Neural cell (in vitro differentiated cells): ENCODE results near the gene TRAM2. TPM values are rescaled to one million over a fixed set of nuclear protein-coding genes. Genes with fewer than 3 reads are reported as not detected.

Experiments
- H2AFZ ChIP-seq: fragments of 200-600, 300-800 bp; sonication (generic), shearing (Covaris generic); 2 replicates; pipeline ENCODE4 v1.6.0; 2014; ENCODE audit warnings: low read depth, mild to moderate bottlenecking, antibody characterized with exemption, low read length, moderate library complexity
- H3F3A ChIP-seq: fragments of 200-600 bp; shearing (Covaris generic); 2 replicates; pipeline ENCODE4 v1.6.1; 2016; ENCODE audit warnings: mild to moderate bottlenecking, moderate library complexity, mixed read lengths, antibody characterized with exemption, low read length; ENCODE audit not compliant: insufficient read depth, poor library complexity, severe bottlenecking
- H3K27ac ChIP-seq: fragments of 200-600, 300-800 bp; sonication (generic), shearing (Covaris generic); 2 replicates; pipeline ENCODE4 v1.5.1; 2014; ENCODE audit warnings: mild to moderate bottlenecking, low read length, moderate library complexity
- H3K27me3 ChIP-seq: fragments of 300-800, 200-600 bp; sonication (generic), shearing (Covaris generic); 2 replicates; pipeline ENCODE4 v1.6.0; 2014; ENCODE audit warnings: mild to moderate bottlenecking, low read depth, low read length, moderate library complexity; ENCODE audit not compliant: insufficient read depth
- H3K36me3 ChIP-seq: fragments of 300-800, 200-600 bp; sonication (generic), shearing (Covaris generic); 2 replicates; pipeline ENCODE4 v1.5.1; 2014; ENCODE audit warnings: mild to moderate bottlenecking, antibody characterized with exemption, low read length, moderate library complexity; ENCODE audit not compliant: insufficient read depth
- H3K4me2 ChIP-seq: fragments of 300-800, 200-600 bp; sonication (generic), shearing (Covaris generic); 2 replicates; pipeline ENCODE4 v1.6.0; 2014; ENCODE audit warnings: mild to moderate bottlenecking, low read length
- H3K4me3 ChIP-seq: fragments of 300-800, 200-600 bp; sonication (generic), shearing (Covaris generic); 2 replicates; pipeline ENCODE4 v1.5.1; 2014; ENCODE audit warnings: mild to moderate bottlenecking, low read length, moderate library complexity
- H3K79me2 ChIP-seq: fragments of 200-600 bp; shearing (Covaris generic); replicated peaks from 2 replicates; pipeline ENCODE4 v1.6.0; 2014; ENCODE audit warnings: mild to moderate bottlenecking, low read length, moderate library complexity; ENCODE audit not compliant: insufficient read depth
- H3K9ac ChIP-seq: fragments of 300-800, 200-600 bp; sonication (generic), shearing (Covaris generic); 2 replicates; pipeline ENCODE4 v1.6.1; 2016; ENCODE audit warnings: mild to moderate bottlenecking, low read length, mixed read lengths
- H3K9me2 ChIP-seq: fragments of 200-600 bp; shearing (Covaris generic); 2 replicates; pipeline ENCODE4 v1.6.1; 2016; ENCODE audit warnings: mild to moderate bottlenecking, low read length, mixed read lengths; ENCODE audit not compliant: insufficient read depth
- H3K9me3 ChIP-seq: fragments of 200-600, 300-800 bp; sonication (generic), shearing (Covaris generic); 2 replicates; pipeline ENCODE4 v1.6.1; 2016; ENCODE audit warnings: mild to moderate bottlenecking, mixed run types, low read length, moderate library complexity, mixed read lengths
- H4K20me1 ChIP-seq: fragments of 200-600 bp; shearing (Covaris generic); 2 replicates; pipeline ENCODE4 v1.6.1; 2016; ENCODE audit warnings: mild to moderate bottlenecking, mixed run types; ENCODE audit not compliant: insufficient read depth
- CTCF ChIP-seq: fragments of 450-650 bp; IDR thresholded peaks from 2 replicates; pipeline ENCODE4 v1.5.1; 2014; ENCODE audit warnings: antibody characterized with exemption, mild to moderate bottlenecking, moderate library complexity; ENCODE audit not compliant: poor library complexity, severe bottlenecking
- EP300 ChIP-seq: fragments of 450-650 bp; conservative IDR thresholded peaks from 2 replicates; pipeline ENCODE4 v1.6.1; 2014; ENCODE audit warnings: antibody characterized with exemption, mild to moderate bottlenecking, moderate library complexity; ENCODE audit not compliant: poor library complexity, severe bottlenecking
- EZH2 ChIP-seq: fragments of 200-600, 300-800 bp; shearing (Covaris generic), sonication (generic); IDR thresholded peaks from 2 replicates; pipeline ENCODE4 v1.6.1; 2014; ENCODE audit warnings: antibody characterized with exemption, low read length, borderline replicate concordance, mild to moderate bottlenecking; ENCODE audit not compliant: insufficient read depth, poor library complexity, severe bottlenecking
- MXI1 ChIP-seq: fragments of 450-650 bp; conservative IDR thresholded peaks from 2 replicates; pipeline ENCODE4 v1.6.1; 2014; ENCODE audit warnings: antibody characterized with exemption, mild to moderate bottlenecking; ENCODE audit not compliant: poor library complexity, severe bottlenecking
- POLR2AphosphoS5 ChIP-seq: IDR thresholded peaks from 2 replicates; pipeline ENCODE4 v1.6.1; 2012
- RAD21 ChIP-seq: fragments of 450-650 bp; conservative IDR thresholded peaks from 2 replicates; pipeline ENCODE4 v1.6.1; 2014; ENCODE audit warnings: antibody characterized with exemption, mild to moderate bottlenecking, moderate library complexity
- REST ChIP-seq: IDR thresholded peaks from 2 replicates; pipeline ENCODE4 v1.6.1; 2012; ENCODE audit warnings: borderline replicate concordance
- SMC3 ChIP-seq: fragments of 450-650 bp; conservative IDR thresholded peaks from 2 replicates; pipeline ENCODE4 v1.6.1; 2014; ENCODE audit warnings: antibody characterized with exemption, mild to moderate bottlenecking, moderate library complexity; ENCODE audit not compliant: poor library complexity
- TAF1 ChIP-seq: IDR thresholded peaks from 2 replicates; pipeline ENCODE4 v1.6.1; 2012; ENCODE audit warnings: low read depth
- polyA plus RNA-seq: library from polyadenylated mRNA; depleted of rRNA; stranded (reverse); fragments of >200 nt; gene quantifications from 2 replicates; pipeline ENCODE4 v1.2.3, GENCODE V29; 2014

The TRAM2 gene
- polyA plus RNA-seq, 1 donor from 2014 or later: 0.41 TPM

- Histone ChIP-seq H3K9ac (no peak overlapping the region), H2AFZ (no peak overlapping the region), H3F3A (no peaks in the 10 kb centered on the region), H3K9me3 (no peaks in the 10 kb centered on the region), H3K9me2 (no peaks in the 10 kb centered on the region), H3K4me2 (no peak overlapping the region), H3K27me3 (no peaks in the 10 kb centered on the region), H3K79me2 (no peaks in the 10 kb centered on the region), H3K27ac (no peak overlapping the region), H3K36me3 (no peaks in the 10 kb centered on the region), H3K4me3 (no peak overlapping the region), H4K20me1 (no peaks in the 10 kb centered on the region)
- TF ChIP-seq POLR2AphosphoS5 (no peak), SMC3 (no peak), EZH2 (no peak), TAF1 (no peak), CTCF (no peak), EP300 (no peak), REST (no peak), MXI1 (no peak), RAD21 (no peak)
These were observed 54.7 kb downstream of the TRAM2 start for GRCh38 chr6:52522151-52522626.

DNA sequence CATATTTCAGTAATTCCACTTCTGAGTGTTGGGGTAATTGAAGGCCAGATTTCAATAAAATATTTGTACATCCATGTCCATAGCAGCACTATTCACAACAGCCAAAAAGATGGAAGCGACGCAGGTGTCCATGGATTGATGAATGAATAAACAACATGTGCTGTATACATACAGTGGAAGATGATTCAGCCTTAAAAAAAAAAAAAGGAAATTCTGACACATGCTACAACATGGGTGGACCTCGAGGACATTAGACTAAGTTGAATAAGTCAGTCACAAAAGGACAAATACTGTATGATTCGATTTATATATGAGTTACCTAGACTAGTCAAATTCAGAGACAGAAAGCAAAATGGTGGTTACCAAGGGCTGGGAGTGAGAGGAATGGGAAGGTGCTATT lies 57.2 kb downstream of the TRAM2 start:
- H3K4me2 ChIP-seq: no peak overlapping the region
- no peaks in the 10 kb centered on the region for H3K79me2 ChIP-seq
- H2AFZ ChIP-seq: no peak overlapping the region
- H3K9me2 ChIP-seq: no peaks in the 10 kb centered on the region
- no peaks in the 10 kb centered on the region for H3K27me3 ChIP-seq
- H3K27ac ChIP-seq: no peak overlapping the region
- H3K4me3 ChIP-seq: no peak overlapping the region
- no peaks in the 10 kb centered on the region for H3F3A ChIP-seq
- H3K9me3 ChIP-seq: no peaks in the 10 kb centered on the region
- H3K36me3 ChIP-seq: no peaks in the 10 kb centered on the region
- H3K9ac ChIP-seq: no peak overlapping the region
- H4K20me1 ChIP-seq: no peaks in the 10 kb centered on the region
- TF ChIP-seq RAD21: no peak
- no peak for TF ChIP-seq SMC3
- no peak for TF ChIP-seq MXI1
- no peak for TF ChIP-seq POLR2AphosphoS5
- TF ChIP-seq EZH2: no peak
- TF ChIP-seq CTCF: no peak
- TF ChIP-seq REST: no peak
- no peak for TF ChIP-seq EP300
- no peak for TF ChIP-seq TAF1
